Activated T-helper 9 cell treated with anti-CD3 and anti-CD28 coated beads, Interleukin-2, amount 50 U/mL, for 16 hours (primary cell): Measurements from ENCODE around the gene DNAJC5G.
"Not testable (repeated sequence)": the region's sequence is repeated elsewhere in the genome, so short reads cannot be mapped to it uniquely, and the experiment has no call there.

Experiments used
- DNase-seq: peaks from one replicate; pipeline ENCODE4 v3.0.0-alpha.2; 2020; ENCODE audit warnings: low read depth

The DNAJC5G gene

GRCh38 chr2:27281855-27282559 lies 6.8 kb downstream of the DNAJC5G start, which contains the start of gene TRIM54:
TSS of gene TRIM54 (plus strand) at chr2:27282429. CDS start at chr2:27282732, 303 bp downstream.
- DNase-seq = no peak

- no peak for DNase-seq
These were observed 7.7 kb downstream of the DNAJC5G start for GRCh38 chr2:27282892-27283291.

- DNase-seq = no peak
These were observed 9.8 kb downstream of the DNAJC5G start for GRCh38 chr2:27284996-27285395.

- DNase-seq = no peak
These were observed 10.2 kb downstream of the DNAJC5G start for GRCh38 chr2:27285481-27285880.

- DNase-seq = no peak
These were observed 13.4 kb downstream of the DNAJC5G start for GRCh38 chr2:27288610-27289009.

GRCh38 chr2:27290549-27290948 lies 15.3 kb downstream of the DNAJC5G start:
- DNase-seq = no peak

GRCh38 chr2:27291865-27292264 lies 16.6 kb downstream of the DNAJC5G start:
- DNase-seq = no peak

GRCh38 chr2:27294928-27295327 lies 19.7 kb downstream of the DNAJC5G start:
- DNase-seq = no peak

GRCh38 chr2:27296481-27296880 lies 21.2 kb downstream of the DNAJC5G start:
- no peak for DNase-seq

- no peak for DNase-seq
These were observed 22.0 kb downstream of the DNAJC5G start for GRCh38 chr2:27297195-27297594.

GRCh38 chr2:27298391-27299080 lies 23.3 kb downstream of the DNAJC5G start:
- DNase-seq = no peak

GRCh38 chr2:27300606-27301005 lies 25.4 kb downstream of the DNAJC5G start:
- not testable (repeated sequence) for DNase-seq

GRCh38 chr2:27303093-27304025 lies 28.1 kb downstream of the DNAJC5G start:
- DNase-seq = no peak

- DNase-seq = no peak
These were observed 29.4 kb downstream of the DNAJC5G start for GRCh38 chr2:27304488-27305240.

GRCh38 chr2:27305516-27305915 lies 30.3 kb downstream of the DNAJC5G start:
- no peak for DNase-seq

GRCh38 chr2:27306136-27306535 lies 30.9 kb downstream of the DNAJC5G start:
- DNase-seq = no peak

GRCh38 chr2:27306573-27307286 lies 31.5 kb downstream of the DNAJC5G start:
- DNase-seq = no peak

- DNase-seq = no peak
These were observed 32.0 kb downstream of the DNAJC5G start for GRCh38 chr2:27307287-27307544.

GRCh38 chr2:27307545-27308358 lies 32.5 kb downstream of the DNAJC5G start:
- no peak for DNase-seq

- DNase-seq = no peak
These were observed 33.2 kb downstream of the DNAJC5G start, which contains the start of gene UCN for GRCh38 chr2:27308359-27308881. TSS of gene UCN (minus strand) at chr2:27308445. CDS start at chr2:27307895, 550 bp downstream.
